ENCODE measurements around the gene GOLGA8T. TPM values are rescaled to one million over a fixed set of nuclear protein-coding genes. Genes with fewer than 3 reads are reported as not detected.
"Not testable (repeated sequence)": the region's sequence is repeated elsewhere in the genome, so short reads cannot be mapped to it uniquely, and the experiment has no call there.

Gene GOLGA8T
- total RNA-seq, 1 donor from 2014 or later = not detected

DNA sequence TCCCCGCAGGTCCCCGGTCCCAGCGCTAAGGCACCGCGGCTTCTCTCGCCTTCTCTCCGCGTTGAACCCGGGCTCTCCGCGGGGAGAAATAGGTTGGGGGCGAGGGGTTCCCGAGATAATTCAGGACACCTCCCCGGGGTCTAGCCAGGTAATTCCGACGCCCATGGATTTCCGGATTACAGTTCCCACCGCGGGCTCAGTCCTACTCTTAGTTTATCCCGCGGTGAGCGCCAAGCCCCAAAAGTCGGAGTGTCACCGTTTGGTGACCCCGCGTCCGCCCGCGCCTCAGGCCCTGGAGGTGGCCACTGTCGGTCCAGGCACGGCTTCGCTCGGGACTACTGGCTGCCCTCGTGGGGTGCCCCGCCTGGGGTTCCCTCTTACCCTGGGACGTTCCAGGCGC lies 56.8 kb downstream of the GOLGA8T start:
- peak; percentile 43 for DNase-seq (ENCODE audit: low spot score)

DNA sequence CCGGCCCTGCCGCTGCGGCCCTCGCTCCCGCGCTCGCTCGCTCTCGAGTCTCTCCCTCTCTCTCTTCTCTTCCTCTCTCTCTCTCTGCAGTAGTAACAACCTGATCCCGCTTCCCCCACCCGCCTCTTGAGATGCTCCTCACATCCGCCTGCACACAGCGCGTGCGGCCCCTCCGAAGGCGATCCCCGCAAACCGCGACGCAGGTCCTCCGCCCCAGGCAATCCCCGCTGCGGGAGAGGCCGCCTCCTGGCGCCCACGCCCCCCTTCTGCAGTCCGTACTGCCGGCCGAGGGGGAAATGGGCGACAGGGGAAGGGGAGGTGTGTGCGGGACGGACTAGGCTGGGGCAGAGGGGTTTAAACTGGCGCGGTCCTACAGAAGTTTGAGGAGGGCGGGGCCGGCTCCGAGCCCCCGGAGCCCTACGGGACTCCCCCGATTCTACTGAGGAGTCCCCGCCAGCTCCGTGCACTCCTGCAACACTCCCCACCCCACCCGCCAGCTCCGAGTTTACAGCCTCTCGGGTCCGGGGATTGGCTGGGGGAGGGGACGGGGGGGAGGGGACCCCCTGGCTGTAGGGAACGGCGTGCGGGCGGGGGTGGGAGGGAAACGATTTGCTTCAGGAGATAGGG lies 57.4 kb downstream of the GOLGA8T start:
- not testable (repeated sequence) for DNase-seq (ENCODE audit: low spot score)

DNA sequence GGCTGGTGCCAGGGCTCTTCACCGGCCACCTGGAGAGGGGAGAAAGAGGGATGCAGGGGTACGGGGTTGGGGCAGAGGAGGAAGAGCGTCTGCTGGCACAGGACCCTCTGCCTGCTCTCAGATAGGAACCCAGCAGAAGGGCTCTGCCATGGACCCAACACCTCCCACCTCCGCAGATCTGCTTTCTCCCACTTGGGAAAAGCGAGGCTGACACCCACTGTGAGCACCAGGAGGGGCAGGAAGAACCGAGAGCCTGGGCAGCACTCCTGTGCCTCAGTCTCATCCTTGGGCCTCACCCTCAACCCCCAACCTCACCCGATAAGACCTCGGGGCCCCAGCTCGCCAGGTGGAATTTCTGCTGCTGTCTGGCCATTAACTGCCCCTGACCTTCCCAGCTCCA lies 58.0 kb downstream of the GOLGA8T start:
- not testable (repeated sequence) for DNase-seq (ENCODE audit: low spot score)

Other genes starting within 250 kb of the GOLGA8T start
- not detected for gene GOLGA8J, start 52.1 kb upstream of the GOLGA8T start, total RNA-seq

Data from mesenteric fat pad (tissue), 1 donor.